ENCODE data around the gene SLC39A3. TPM values are rescaled to one million over a fixed set of nuclear protein-coding genes. Genes with fewer than 3 reads are reported as not detected.

Gene SLC39A3
- total and polyA plus RNA-seq, 10 of the 15 experiments (the other 5 are each of a cell fraction or from before 2014, with no cell fraction given) = 0.63 to 67.1 (median 51.2) TPM

DNA sequence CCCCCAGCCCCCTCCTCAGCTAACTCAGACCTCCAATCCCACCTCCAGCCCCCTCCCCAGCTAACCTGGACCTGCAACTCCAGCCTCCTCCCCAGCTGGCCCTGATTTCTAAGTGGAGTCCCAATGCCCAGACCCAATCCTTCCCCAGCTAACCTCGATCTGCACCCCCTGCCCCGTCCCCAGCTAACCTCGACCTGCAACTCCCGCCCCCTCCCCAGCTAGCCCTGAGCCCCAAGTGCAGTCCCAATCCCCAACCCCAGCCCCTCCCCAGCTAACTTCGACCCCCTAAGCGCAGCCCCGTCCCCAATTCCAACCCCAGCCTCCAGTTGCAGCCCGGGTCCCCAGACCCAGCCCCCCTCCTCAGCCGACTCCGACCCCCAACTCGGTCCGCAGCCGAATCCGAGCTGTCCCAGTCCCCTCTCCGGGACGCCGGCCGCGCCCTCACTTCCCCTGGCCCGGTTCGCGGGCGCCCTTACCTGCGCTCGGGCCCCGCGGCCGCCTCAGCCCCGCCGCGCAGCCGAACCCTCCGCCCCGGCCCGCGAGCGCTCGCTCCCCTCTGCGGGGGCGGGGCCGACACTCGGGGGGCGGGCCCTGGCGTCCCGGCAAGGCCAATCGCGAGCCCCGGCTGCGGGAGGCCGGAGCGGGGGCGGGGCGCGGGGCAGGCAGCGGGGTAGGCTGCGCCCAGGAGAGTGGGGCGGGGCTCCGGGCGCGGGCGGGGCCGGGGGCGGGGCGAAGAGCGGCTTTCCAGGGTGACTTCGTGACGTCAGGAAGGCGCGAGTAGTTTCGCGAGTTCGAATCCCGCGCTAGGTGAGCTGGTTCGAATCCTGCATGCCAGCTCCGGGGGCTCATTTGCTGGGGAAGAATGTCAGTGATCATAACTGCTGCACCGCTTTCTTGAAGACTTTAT lies 37.4 kb downstream of the SLC39A3 start, which contains the start of gene GNG7 (continued):
- TF ChIP-seq, protein P1, sequence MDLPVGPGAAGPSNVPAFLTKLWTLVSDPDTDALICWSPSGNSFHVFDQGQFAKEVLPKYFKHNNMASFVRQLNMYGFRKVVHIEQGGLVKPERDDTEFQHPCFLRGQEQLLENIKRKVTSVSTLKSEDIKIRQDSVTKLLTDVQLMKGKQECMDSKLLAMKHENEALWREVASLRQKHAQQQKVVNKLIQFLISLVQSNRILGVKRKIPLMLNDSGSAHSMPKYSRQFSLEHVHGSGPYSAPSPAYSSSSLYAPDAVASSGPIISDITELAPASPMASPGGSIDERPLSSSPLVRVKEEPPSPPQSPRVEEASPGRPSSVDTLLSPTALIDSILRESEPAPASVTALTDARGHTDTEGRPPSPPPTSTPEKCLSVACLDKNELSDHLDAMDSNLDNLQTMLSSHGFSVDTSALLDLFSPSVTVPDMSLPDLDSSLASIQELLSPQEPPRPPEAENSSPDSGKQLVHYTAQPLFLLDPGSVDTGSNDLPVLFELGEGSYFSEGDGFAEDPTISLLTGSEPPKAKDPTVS (IDR thresholded peaks at IDR 0.05; ENCODE audit: low read depth, low read length) = no peak
- no peak for TF ChIP-seq JUND (IDR thresholded peaks at IDR 0.05; ENCODE audit: low read depth, low read length)
- TF ChIP-seq NFIC (IDR thresholded peaks at IDR 0.05; ENCODE audit: low read depth, low read length) = no peak
- TF ChIP-seq EZH2 (IDR thresholded peaks at IDR 0.05; ENCODE audit: borderline replicate concordance, control insufficient read depth, low read depth, low read length) = no peak
- TF ChIP-seq MEF2A (IDR thresholded peaks at IDR 0.05; ENCODE audit: insufficient read depth, low read depth, low read length) = no peak
- TF ChIP-seq TAF1 (IDR thresholded peaks at IDR 0.05; ENCODE audit: borderline replicate concordance, low read depth, low read length) = peak; percentile 25; the same call in 1 of the 2 replicates
- TF ChIP-seq SIN3A (IDR thresholded peaks at IDR 0.05; ENCODE audit: low read depth, low read length) = no peak
- peak; percentile 80 for TF ChIP-seq CREB1 (IDR thresholded peaks at IDR 0.05; ENCODE audit: low read depth)
- TF ChIP-seq, protein P2, sequence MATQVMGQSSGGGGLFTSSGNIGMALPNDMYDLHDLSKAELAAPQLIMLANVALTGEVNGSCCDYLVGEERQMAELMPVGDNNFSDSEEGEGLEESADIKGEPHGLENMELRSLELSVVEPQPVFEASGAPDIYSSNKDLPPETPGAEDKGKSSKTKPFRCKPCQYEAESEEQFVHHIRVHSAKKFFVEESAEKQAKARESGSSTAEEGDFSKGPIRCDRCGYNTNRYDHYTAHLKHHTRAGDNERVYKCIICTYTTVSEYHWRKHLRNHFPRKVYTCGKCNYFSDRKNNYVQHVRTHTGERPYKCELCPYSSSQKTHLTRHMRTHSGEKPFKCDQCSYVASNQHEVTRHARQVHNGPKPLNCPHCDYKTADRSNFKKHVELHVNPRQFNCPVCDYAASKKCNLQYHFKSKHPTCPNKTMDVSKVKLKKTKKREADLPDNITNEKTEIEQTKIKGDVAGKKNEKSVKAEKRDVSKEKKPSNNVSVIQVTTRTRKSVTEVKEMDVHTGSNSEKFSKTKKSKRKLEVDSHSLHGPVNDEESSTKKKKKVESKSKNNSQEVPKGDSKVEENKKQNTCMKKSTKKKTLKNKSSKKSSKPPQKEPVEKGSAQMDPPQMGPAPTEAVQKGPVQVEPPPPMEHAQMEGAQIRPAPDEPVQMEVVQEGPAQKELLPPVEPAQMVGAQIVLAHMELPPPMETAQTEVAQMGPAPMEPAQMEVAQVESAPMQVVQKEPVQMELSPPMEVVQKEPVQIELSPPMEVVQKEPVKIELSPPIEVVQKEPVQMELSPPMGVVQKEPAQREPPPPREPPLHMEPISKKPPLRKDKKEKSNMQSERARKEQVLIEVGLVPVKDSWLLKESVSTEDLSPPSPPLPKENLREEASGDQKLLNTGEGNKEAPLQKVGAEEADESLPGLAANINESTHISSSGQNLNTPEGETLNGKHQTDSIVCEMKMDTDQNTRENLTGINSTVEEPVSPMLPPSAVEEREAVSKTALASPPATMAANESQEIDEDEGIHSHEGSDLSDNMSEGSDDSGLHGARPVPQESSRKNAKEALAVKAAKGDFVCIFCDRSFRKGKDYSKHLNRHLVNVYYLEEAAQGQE (IDR thresholded peaks at IDR 0.05; ENCODE audit: low read depth, low read length) = no peak
- TF ChIP-seq ATF2 (IDR thresholded peaks at IDR 0.05; ENCODE audit: low read length) = no peak
- TF ChIP-seq EP300 (IDR thresholded peaks at IDR 0.05; ENCODE audit: borderline replicate concordance in 1 of 2, control insufficient read depth in 1 of 2, low read depth in 2 of 2, low read length in 2 of 2) = no peak
- TF ChIP-seq ZNF687 (IDR thresholded peaks at IDR 0.05) = peak; percentile 53; the same call in 1 of the 2 replicates
- peak; percentile 53 for TF ChIP-seq ATF7 (IDR thresholded peaks at IDR 0.05; ENCODE audit: low read depth)
- TF ChIP-seq BRCA1 (IDR thresholded peaks at IDR 0.05; ENCODE audit: low read depth, low read length) = no peak
- TF ChIP-seq, protein P3, sequence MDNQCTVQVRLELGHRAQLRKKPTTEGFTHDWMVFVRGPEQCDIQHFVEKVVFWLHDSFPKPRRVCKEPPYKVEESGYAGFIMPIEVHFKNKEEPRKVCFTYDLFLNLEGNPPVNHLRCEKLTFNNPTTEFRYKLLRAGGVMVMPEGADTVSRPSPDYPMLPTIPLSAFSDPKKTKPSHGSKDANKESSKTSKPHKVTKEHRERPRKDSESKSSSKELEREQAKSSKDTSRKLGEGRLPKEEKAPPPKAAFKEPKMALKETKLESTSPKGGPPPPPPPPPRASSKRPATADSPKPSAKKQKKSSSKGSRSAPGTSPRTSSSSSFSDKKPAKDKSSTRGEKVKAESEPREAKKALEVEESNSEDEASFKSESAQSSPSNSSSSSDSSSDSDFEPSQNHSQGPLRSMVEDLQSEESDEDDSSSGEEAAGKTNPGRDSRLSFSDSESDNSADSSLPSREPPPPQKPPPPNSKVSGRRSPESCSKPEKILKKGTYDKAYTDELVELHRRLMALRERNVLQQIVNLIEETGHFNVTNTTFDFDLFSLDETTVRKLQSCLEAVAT (IDR thresholded peaks at IDR 0.05) = no peak

Data from GM12878 (cell line).